K562 (cell line): ENCODE measurements around the gene PIF1. TPM values are rescaled to one million over a fixed set of nuclear protein-coding genes. Genes with fewer than 3 reads are reported as not detected.
A peak's percentile ranks its signal among the peaks of the same experiment; 100 is the strongest.

Experiments used
- ATAC-seq: fragments of 200-7000 bp; cut with Tn5 transposase; 3 replicates; pipeline ENCODE4 v1.9.1; 2020; ENCODE audit warnings: moderate library complexity
- BruUV-seq: library from RNA; stranded (reverse); fragments of 400-500 nt; replicated peaks from 2 replicates; lab custom pipeline; 2021; lab: Mats Ljungman, UMichigan
- CTCF ChIA-PET: fragments of 300-600 bp; formaldehyde crosslinking; extraction: SDS; loops from one replicate; lab custom pipeline; 2021; ENCODE audit warnings: low intra/inter-chr PET ratio; lab: Yijun Ruan, JAX
- POLR2A ChIA-PET: fragments of 300-600, 350-650 bp; sonication (Branson Sonifier 250); formaldehyde crosslinking; extraction: SDS; loops from one replicate; lab custom pipeline; 2021; ENCODE audit warnings: antibody characterized with exemption, inconsistent platforms; lab: Yijun Ruan, JAX
- DNase-seq, 4 experiments: peaks; one replicate each; pipeline versions ENCODE4 v3.0.0 to v3.0.0-alpha.2; 2011 to 2018; ENCODE audit warnings: low spot score in 3 of 4, mixed read lengths in 3 of 4; ENCODE audit errors: extremely low read depth in 1 of 4
- FAIRE-seq: peaks from 2 replicates; lab custom pipeline; 2011; peaks lifted over from hg19 to GRCh38; lab: Jason Lieb, UNC
- H2AFZ ChIP-seq: 2 replicates; pipeline ENCODE4 v1.6.0; 2011; ENCODE audit warnings: low read depth, low read length, control low read depth, inconsistent platforms
- H3K27ac ChIP-seq: fragments of 200-600 bp; 3 replicates; pipeline ENCODE4 v1.8.0; 2011; ENCODE audit warnings: low read depth, mild to moderate bottlenecking, control low read depth, inconsistent platforms, low read length, moderate library complexity, mixed read lengths; ENCODE audit errors: extremely low read depth
- H3K27me3 ChIP-seq, 2 experiments: fragments of 300-600 bp in 1 of 2; 2 replicates in 1 of 2; 3 replicates in 1 of 2; pipeline versions ENCODE4 v1.6.0 to v1.8.0; 2011; ENCODE audit warnings: inconsistent platforms in 2 of 2, low read length in 2 of 2, mild to moderate bottlenecking in 1 of 2, mixed read lengths in 1 of 2, moderate library complexity in 1 of 2; ENCODE audit not compliant: control insufficient read depth in 2 of 2, insufficient read depth in 2 of 2
- H3K36me3 ChIP-seq: fragments of 300-600 bp; 3 replicates; pipeline ENCODE4 v1.8.0; 2011; ENCODE audit warnings: mild to moderate bottlenecking, low read length, inconsistent platforms; ENCODE audit not compliant: control insufficient read depth, insufficient read depth
- H3K4me1 ChIP-seq, 2 experiments: fragments of 200-600 bp in 1 of 2; replicated peaks in 1 of 2; 2 replicates in 1 of 2; 3 replicates in 1 of 2; pipeline versions ENCODE4 v1.5.1 to v1.8.0; 2011; ENCODE audit warnings: inconsistent platforms in 2 of 2, low read length in 2 of 2, mild to moderate bottlenecking in 1 of 2, mixed read lengths in 1 of 2, moderate library complexity in 1 of 2; ENCODE audit not compliant: control insufficient read depth in 2 of 2, insufficient read depth in 2 of 2
- H3K4me2 ChIP-seq: 2 replicates; pipeline ENCODE4 v1.6.1; 2011; ENCODE audit warnings: low read length, control low read depth, inconsistent platforms, mixed read lengths; ENCODE audit not compliant: insufficient read depth
- H3K4me3 ChIP-seq: fragments of 200-600 bp; sonication (generic), shearing (Covaris generic); 2 replicates; pipeline ENCODE4 v1.5.1; 2016; ENCODE audit warnings: control low read depth, inconsistent platforms
- H3K79me2 ChIP-seq: fragments of 200-600 bp; 3 replicates; pipeline ENCODE4 v1.8.0; 2011; ENCODE audit warnings: low read length, inconsistent platforms; ENCODE audit not compliant: control insufficient read depth, insufficient read depth
- H3K9ac ChIP-seq, 2 experiments: 2 replicates each; pipeline versions ENCODE4 v1.6.0 to v1.6.1; 2011; ENCODE audit warnings: low read depth in 2 of 2, low read length in 2 of 2, control low read depth in 1 of 2, inconsistent platforms in 1 of 2, mild to moderate bottlenecking in 1 of 2, mixed read lengths in 1 of 2; ENCODE audit not compliant: insufficient read depth in 1 of 2
- H3K9me1 ChIP-seq: one replicate; pipeline ENCODE4 v1.6.0; 2011; ENCODE audit warnings: inconsistent platforms, mild to moderate bottlenecking, low read length, moderate library complexity; ENCODE audit not compliant: control insufficient read depth, insufficient read depth
- H3K9me3 ChIP-seq: replicated peaks from 2 replicates; pipeline ENCODE4 v1.5.1; 2011; ENCODE audit warnings: low read depth, low read length, inconsistent platforms; ENCODE audit not compliant: control insufficient read depth, insufficient read depth
- H4K20me1 ChIP-seq: replicated peaks from 2 replicates; pipeline ENCODE4 v1.6.1; 2011; ENCODE audit warnings: low read length, inconsistent platforms, mixed read lengths; ENCODE audit not compliant: control insufficient read depth, insufficient read depth
- BCL6 ChIP-seq: fragments of 250-450 bp; sonication (Bioruptor Pico); IDR thresholded peaks from 2 replicates; pipeline ENCODE4 v1.4.0; 2020
- CLOCK ChIP-seq: fragments of 250-450 bp; sonication (Bioruptor Pico); IDR thresholded peaks from 2 replicates; pipeline ENCODE4 v1.4.0; 2020; ENCODE audit warnings: mild to moderate bottlenecking, moderate library complexity, borderline replicate concordance
- E2F4 ChIP-seq: sonication (generic); formaldehyde crosslinking; IDR thresholded peaks from 2 replicates; pipeline ENCODE4 v1.8.0; 2022; ENCODE audit warnings: mild to moderate bottlenecking, low read depth, missing genetic modification reagents
- FOXO4 ChIP-seq: fragments of 450-650 bp; formaldehyde crosslinking; IDR thresholded peaks from 2 replicates; pipeline ENCODE4 v1.4.0; 2020; ENCODE audit warnings: mild to moderate bottlenecking, moderate library complexity
- GATAD2B ChIP-seq: fragments of 450-650 bp; IDR thresholded peaks from 2 replicates; pipeline ENCODE4 v1.6.1; 2017; ENCODE audit warnings: mild to moderate bottlenecking, borderline replicate concordance
- L3MBTL2 ChIP-seq: fragments of 450-650 bp; IDR thresholded peaks from 2 replicates; pipeline ENCODE4 v1.6.1; 2016; ENCODE audit warnings: mild to moderate bottlenecking, moderate library complexity
- NELFE ChIP-seq: IDR thresholded peaks from 2 replicates; pipeline ENCODE4 v1.6.1; 2011; ENCODE audit warnings: mild to moderate bottlenecking; ENCODE audit not compliant: insufficient read depth, insufficient read length
- PHB2 ChIP-seq: fragments of 450-650 bp; IDR thresholded peaks from 2 replicates; pipeline ENCODE4 v1.6.1; 2017; ENCODE audit warnings: low read depth
- POLR2G ChIP-seq: fragments of 200-400 bp; formaldehyde crosslinking; IDR thresholded peaks from 2 replicates; pipeline ENCODE4 v1.6.1; 2017; ENCODE audit warnings: low read depth, mild to moderate bottlenecking, antibody characterized with exemption, low read length, moderate library complexity
- PPARD ChIP-seq: fragments of 250-450 bp; sonication (Bioruptor Pico); IDR thresholded peaks from 2 replicates; pipeline ENCODE4 v1.8.0; 2022; ENCODE audit warnings: inconsistent platforms, mild to moderate bottlenecking, moderate library complexity
- SREBF1 ChIP-seq: fragments of 150-350 bp; IDR thresholded peaks from 2 replicates; pipeline ENCODE4 v1.6.1; 2014; ENCODE audit warnings: antibody characterized with exemption, low read depth, low read length, borderline replicate concordance
- ZEB2 ChIP-seq: fragments of 450-650 bp; IDR thresholded peaks from 2 replicates; pipeline ENCODE4 v1.6.1; 2016
- ZNF561 ChIP-seq: fragments of 450-650 bp; formaldehyde crosslinking; conservative IDR thresholded peaks from 2 replicates; pipeline ENCODE4 v1.4.0; 2020; ENCODE audit warnings: mild to moderate bottlenecking, moderate library complexity
- WGBS: fragments of 100-300 bp; shearing (Covaris generic); methylation state at CpG from one replicate; pipeline ENCODE4 v1.1.6; 2016; ENCODE audit warnings: low coverage, mixed read lengths; ENCODE audit not compliant: insufficient coverage; ENCODE audit errors: missing lambda C conversion rate; 5-methylcytosine and 5-hydroxymethylcytosine counted together
- in situ Hi-C: fragments of 300-500 bp; cut with MboI; formaldehyde crosslinking; loops from 4 replicates; pipeline ENCODE4 v1.15.0; 2018; ENCODE audit warnings: inconsistent platforms, mixed read lengths
- intact Hi-C: fragments of 100-400 bp; cut with micrococcal nuclease; formaldehyde crosslinking; loops from 2 replicates; pipeline ENCODE4 v1.14.2; 2022
- polyA plus RNA-seq, 8 experiments: library from polyadenylated mRNA; depleted of rRNA in 4 of 8; stranded (reverse) in 5 of 8; unstranded in 3 of 8; fragments of >200 nt; fragmentation: Nextera tagmentation in 2 of 8; fragmentation: Illumina TruSeq in 1 of 8; extraction: Ambion mirVana in 2 of 8; extraction: Trizol in 1 of 8; gene quantifications; 2 replicates each; pipeline versions ENCODE4 v1.2.1 to v1.2.3, GENCODE V29; 2011 to 2014; ENCODE audit warnings: inconsistent platforms in 1 of 8, missing spikeins in 1 of 8
- total RNA-seq, 7 experiments: library from RNA; depleted of rRNA in 6 of 7; stranded (reverse); fragments of >200 nt in 6 of 7; fragmentation: Illumina TruSeq in 2 of 7; extraction: Trizol in 2 of 7; gene quantifications; 2 replicates each; pipeline versions ENCODE4 v1.2.1 to v1.2.3, GENCODE V29; 2011 to 2021; ENCODE audit warnings: low replicate concordance in 1 of 7

The PIF1 gene
- total and polyA plus RNA-seq, 9 of the 15 experiments (the other 6 are each of a cell fraction or from before 2014, with no cell fraction given), result 1.1 to 37.9 (median 11.5) TPM

GRCh38 chr15:64813075-64813474 is 12.4 kb downstream of the PIF1 start (continued):
- TF ChIP-seq SREBF1 (no peak), FOXO4 (CRISPR knock-in tag) (no peak), L3MBTL2 (0 out of 2 replicates have a peak, but pooled peaks have one; percentile 22), PPARD (CRISPR knock-in tag) (no peak), ZNF561 (CRISPR knock-in tag) (no peak), GATAD2B (no peak), POLR2G (no peak)

- H4K20me1 ChIP-seq, result no peaks in the 10 kb centered on the region
- H3K9me1 ChIP-seq, result peaks cover 2% of the 10 kb centered on the region
- FAIRE-seq (no peak), ATAC-seq (no peak), DNase-seq (no peak)
- TF ChIP-seq PHB2 (no peak), E2F4 (CRISPR knock-in tag) (no peak), ZEB2 (no peak), CLOCK (CRISPR knock-in tag) (no peak), BCL6 (CRISPR knock-in tag) (no peak), NELFE (no peak)
- H2AFZ ChIP-seq, result no peak overlapping the region
- H3K4me2 ChIP-seq, result no peak overlapping the region
- in situ Hi-C loops (loop anchor here (5.0 kb wide), 1 partner anchor 78 kb away; no protein-coding TSS in a partner anchor), intact Hi-C loops (loop anchor here (1.0 to 10.0 kb wide), 5 partner anchors 43 to 124 kb away; no protein-coding TSS in a partner anchor)
- H3K9me3 ChIP-seq, result no peaks in the 10 kb centered on the region
- BruUV-seq, result no TSS peak
- ChIA-PET POLR2A (interaction anchor here (0.7 to 2.0 kb wide), 3 partner anchors 10 to 69 kb away, joined by 3 to 10 read pairs (median 4); no protein-coding TSS in a partner anchor), CTCF (interaction anchor here (0.7 to 2.1 kb wide), 6 partner anchors 44 to 125 kb away, joined by 3 to 11 read pairs (median 4); no protein-coding TSS in a partner anchor)
- H3K79me2 ChIP-seq, result no peaks in the 10 kb centered on the region
- H3K27me3 ChIP-seq, result peaks cover 3 to 7% of the 10 kb centered on the region in 2 experiments; a peak in 2 of 5 replicates
- no peaks in the 10 kb centered on the region for H3K36me3 ChIP-seq
- H3K27ac ChIP-seq, result no peak overlapping the region
- H3K9ac ChIP-seq, result no peak overlapping the region
- peaks cover 13% of the 10 kb centered on the region in 2 experiments for H3K4me1 ChIP-seq
- 14% methylated on average over 6 of the region's 6 CpGs for WGBS
- H3K4me3 ChIP-seq, result no peak overlapping the region
Measured at GRCh38 chr15:64810497-64811326, 14.7 kb downstream of the PIF1 start.
